C4-2B (cell line): ENCODE data around the gene MUC21.

Experiments used
- H3K27ac ChIP-seq: fragments of 450-650 bp; 2 replicates; pipeline ENCODE4 v1.5.1; 2017
- CTCF ChIP-seq: fragments of 450-650 bp; conservative IDR thresholded peaks from 2 replicates; pipeline ENCODE4 v1.5.1; 2017; ENCODE audit warnings: mild to moderate bottlenecking
- ZFX ChIP-seq: fragments of 450-650 bp; IDR thresholded peaks from 2 replicates; pipeline ENCODE4 v1.6.1; 2017

MUC21 gene

DNA sequence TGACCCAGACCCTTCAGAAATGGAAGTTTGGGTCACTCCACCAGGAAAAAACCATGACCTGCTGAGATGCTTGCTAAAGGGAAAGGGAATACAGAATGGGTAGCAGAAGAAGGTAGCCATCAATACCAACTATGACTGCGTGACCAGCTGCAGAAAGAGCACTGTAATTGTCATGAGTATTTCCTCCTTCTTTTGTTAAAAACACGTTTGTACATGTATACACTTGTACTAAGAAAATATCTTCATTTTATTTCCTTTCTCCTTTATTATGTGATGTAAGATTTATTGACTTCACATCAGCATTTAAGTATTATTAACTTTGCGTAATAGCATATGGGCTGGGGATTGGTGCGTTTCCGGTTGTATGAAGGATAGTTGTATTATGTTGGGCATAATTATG lies 12.6 kb upstream of the MUC21 start:
- TF ChIP-seq CTCF (no peak), ZFX (no peak)
- H3K27ac ChIP-seq = no peak overlapping the region

DNA sequence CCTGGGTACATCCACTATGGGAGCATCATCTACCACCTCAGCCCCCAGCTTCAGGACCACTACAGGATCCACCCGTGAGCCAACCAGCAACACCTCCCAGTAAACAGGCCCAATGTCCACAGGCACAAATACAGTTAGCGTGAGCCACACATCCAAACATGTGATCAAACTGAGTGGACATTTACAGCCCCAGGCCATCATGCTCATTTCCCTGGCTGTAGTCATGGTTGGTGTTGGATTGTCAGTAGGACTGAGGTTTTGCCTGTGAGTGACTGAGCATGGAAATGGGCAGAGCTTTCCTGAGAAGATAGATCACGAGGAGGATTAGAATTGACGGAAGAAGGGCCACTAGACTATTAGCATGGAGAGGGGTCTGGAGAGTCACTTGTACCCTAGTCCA lies 10.7 kb upstream of the MUC21 start:
- no peak overlapping the region for H3K27ac ChIP-seq
- TF ChIP-seq CTCF = no peak
- no peak for TF ChIP-seq ZFX

DNA sequence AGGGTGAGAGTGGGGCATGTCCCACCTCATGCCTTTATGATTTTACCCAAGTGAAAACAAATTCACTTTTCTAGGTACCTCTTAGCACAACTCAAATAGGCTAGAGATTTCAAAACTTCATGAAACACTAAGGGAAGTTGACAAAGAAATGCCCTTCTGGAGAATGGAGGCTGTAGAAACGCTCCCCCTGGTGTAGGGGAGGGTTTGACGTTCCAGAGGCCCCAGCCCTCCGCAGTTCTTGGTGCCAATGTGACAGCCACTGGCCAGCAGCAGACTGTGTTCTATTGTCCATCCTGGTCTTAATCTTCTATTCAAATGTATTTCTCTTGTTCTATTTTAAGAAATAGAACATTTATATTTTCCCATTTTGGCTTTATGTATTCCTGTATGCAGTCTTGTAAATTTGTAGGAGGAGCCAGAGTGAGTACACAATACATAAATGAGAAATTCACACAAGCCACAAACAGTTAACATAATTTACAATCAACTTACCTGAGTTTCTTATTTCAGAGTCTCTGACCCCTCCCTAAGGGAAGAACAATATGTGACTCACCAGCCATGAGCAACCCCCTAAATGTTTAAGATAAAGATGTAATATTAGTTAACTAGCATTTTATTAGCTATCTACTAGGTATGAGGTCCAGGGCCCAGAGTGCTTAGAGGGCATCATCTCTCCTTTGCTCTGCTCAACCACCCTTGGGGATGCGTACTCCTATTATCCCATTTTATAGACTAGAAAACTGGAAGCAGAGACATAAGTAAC lies 8.8 kb upstream of the MUC21 start:
- no peak overlapping the region for H3K27ac ChIP-seq
- TF ChIP-seq ZFX (no peak), CTCF (no peak)

GRCh38 chr6:30979141-30979540 lies 4.4 kb upstream of the MUC21 start:
- H3K27ac ChIP-seq = no peak overlapping the region
- no peak for TF ChIP-seq CTCF
- TF ChIP-seq ZFX = no peak

GRCh38 chr6:30979690-30980089 lies 3.8 kb upstream of the MUC21 start:
- H3K27ac ChIP-seq = no peak overlapping the region
- TF ChIP-seq ZFX = no peak
- TF ChIP-seq CTCF = no peak

DNA sequence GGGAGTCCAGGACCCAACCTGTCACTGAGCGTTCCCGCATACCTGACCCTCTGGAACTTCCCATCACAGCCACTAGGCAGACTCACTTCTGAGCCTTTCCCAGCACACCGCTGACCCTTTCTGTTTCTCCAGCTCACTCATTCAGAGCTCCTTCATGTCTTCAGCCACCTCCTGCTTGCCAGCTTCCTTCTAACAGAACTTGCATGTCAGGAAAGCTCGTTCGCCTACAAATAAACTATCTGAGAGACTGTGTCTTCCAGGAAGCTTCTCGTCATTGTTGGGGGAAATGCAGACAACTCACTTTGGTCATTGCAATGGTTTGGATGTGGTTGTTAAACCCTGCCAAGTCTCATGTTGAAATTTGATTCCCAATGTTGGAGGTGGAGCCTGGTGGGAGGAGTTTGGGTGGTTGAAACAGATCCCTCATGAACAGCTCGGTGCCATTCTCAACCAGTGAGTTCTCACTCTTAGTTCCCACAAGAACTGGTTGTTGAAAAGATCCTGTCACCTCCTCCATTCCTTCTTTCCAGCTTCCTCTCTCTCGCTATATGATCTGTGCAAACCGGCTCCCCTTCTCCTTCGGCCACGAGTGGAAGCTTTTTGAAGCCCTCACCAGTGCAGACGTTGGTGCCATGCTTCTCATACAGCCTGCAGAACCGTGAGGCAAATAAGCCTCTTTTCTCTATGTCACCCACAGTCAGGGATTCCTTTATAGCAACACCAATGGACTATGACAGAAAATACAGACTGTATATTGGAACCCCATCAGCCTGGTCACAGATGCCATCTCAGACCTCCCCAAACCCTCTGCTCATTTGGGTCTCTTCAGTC lies 1.4 kb upstream of the MUC21 start:
- TF ChIP-seq ZFX = no peak
- TF ChIP-seq CTCF = no peak; the same call in 1 of the 2 replicates
- H3K27ac ChIP-seq = peak overlapping the region; percentile 49

DNA sequence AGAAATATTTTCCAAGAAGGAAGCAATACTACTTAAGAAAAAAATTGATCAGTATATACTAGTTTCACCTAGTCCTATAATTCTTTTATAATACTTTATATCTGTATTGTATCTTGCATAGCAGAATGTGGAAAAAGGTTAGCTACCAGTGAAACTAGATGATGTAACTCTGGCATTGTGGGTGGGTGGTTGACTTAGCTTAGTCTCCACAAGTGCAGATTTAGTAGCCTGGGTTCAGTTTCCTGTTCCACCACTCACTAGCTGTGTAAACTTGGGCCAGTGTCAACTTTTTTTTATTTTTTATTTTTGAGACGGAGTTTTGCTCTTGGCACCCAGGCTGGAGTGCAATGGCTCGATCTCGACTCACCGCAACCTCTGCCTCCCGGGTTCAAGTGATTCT lies 2.0 kb downstream of the MUC21 start:
- no peak overlapping the region for H3K27ac ChIP-seq
- TF ChIP-seq CTCF (no peak), ZFX (no peak)
